GM12873 (cell line): Measurements from ENCODE around the gene TENM4.

ENCODE experiments used
- TF ChIP-seq, protein P1 (sequence below): IDR thresholded peaks from 2 replicates; pipeline ENCODE4 v1.5.1; 2012; ENCODE audit warnings: low read depth, mild to moderate bottlenecking, moderate library complexity, low read length, control low read depth; ENCODE audit not compliant: insufficient read depth; ENCODE audit errors: missing control alignments

The TENM4 gene

DNA sequence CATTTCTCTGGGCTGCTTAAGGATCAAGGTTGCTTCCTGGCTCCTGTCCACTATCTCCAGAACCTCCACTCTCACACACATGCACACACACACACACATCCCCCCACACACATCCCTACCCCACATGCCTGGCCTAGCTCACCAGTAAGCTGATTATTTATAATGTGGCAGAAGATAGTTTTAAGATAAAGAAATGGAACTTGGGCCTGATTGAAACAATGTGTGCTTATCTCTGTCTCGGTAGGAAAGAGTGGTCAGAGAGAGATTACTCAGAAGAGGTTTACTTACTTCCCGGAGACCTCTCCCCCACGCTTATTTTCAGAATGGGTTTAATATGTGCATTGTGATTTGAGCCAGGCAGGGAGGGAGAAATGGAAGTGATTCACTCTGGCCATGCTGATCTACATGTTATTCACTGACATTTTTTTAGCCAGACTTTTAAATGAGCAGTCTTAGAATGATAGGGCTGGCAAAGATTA lies 422.4 kb downstream of the TENM4 start:
- TF ChIP-seq, protein P1, sequence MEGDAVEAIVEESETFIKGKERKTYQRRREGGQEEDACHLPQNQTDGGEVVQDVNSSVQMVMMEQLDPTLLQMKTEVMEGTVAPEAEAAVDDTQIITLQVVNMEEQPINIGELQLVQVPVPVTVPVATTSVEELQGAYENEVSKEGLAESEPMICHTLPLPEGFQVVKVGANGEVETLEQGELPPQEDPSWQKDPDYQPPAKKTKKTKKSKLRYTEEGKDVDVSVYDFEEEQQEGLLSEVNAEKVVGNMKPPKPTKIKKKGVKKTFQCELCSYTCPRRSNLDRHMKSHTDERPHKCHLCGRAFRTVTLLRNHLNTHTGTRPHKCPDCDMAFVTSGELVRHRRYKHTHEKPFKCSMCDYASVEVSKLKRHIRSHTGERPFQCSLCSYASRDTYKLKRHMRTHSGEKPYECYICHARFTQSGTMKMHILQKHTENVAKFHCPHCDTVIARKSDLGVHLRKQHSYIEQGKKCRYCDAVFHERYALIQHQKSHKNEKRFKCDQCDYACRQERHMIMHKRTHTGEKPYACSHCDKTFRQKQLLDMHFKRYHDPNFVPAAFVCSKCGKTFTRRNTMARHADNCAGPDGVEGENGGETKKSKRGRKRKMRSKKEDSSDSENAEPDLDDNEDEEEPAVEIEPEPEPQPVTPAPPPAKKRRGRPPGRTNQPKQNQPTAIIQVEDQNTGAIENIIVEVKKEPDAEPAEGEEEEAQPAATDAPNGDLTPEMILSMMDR, result no peak

GRCh38 chr11:79017811-79018210 lies 423.0 kb downstream of the TENM4 start:
- TF ChIP-seq, protein P1, result no peak

GRCh38 chr11:79013509-79013908 lies 427.3 kb downstream of the TENM4 start:
- TF ChIP-seq, protein P1, result no peak

DNA sequence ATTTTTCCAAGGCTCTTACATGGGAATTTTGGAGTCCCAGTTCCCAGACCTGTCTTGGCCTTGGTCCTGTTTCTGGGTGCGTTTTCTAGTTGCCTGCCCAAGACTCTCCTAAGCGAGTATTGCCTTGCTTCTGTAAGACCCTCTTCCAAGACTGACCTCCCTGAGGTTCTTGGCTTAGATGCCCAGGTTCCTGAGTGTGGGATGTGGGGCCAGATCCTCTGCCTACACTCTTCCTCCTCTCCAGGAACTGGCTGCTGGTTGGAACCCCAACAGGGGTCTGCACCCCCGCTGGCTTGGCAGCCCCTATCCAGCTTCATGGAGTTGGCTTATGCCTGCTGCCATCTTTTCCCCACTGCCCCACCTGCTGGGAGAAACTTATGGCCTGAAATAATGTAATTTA lies 429.5 kb downstream of the TENM4 start:
- TF ChIP-seq, protein P1, result no peak

GRCh38 chr11:79007771-79008402 lies 432.9 kb downstream of the TENM4 start:
- TF ChIP-seq, protein P1, result no peak

DNA sequence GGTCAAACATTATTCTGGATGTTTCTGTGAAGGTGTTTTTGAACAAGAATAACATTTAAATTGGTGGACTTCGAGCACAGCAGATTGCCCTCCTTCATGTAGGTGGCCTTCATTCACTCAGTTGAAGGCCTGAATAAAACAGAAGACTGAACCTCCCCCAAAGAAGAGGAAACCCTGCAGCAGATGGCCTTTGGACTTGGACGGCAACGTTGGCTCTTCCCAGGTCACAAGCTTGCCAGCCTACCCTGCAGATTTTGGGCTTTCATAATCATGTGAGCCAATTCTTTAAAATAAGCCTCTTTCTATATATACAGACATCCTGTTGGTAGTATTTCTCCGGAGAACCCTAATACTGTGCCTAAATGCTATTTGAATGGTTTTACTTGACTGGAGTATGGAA lies 434.0 kb downstream of the TENM4 start:
- TF ChIP-seq, protein P1, result no peak

GRCh38 chr11:78996007-78996406 lies 444.8 kb downstream of the TENM4 start:
- TF ChIP-seq, protein P1, result no peak
